ENCODE results near the gene RNPEPL1.
"Not testable (repeated sequence)": the region's sequence is repeated elsewhere in the genome, so short reads cannot be mapped to it uniquely, and the experiment has no call there.

Gene RNPEPL1, protein sequence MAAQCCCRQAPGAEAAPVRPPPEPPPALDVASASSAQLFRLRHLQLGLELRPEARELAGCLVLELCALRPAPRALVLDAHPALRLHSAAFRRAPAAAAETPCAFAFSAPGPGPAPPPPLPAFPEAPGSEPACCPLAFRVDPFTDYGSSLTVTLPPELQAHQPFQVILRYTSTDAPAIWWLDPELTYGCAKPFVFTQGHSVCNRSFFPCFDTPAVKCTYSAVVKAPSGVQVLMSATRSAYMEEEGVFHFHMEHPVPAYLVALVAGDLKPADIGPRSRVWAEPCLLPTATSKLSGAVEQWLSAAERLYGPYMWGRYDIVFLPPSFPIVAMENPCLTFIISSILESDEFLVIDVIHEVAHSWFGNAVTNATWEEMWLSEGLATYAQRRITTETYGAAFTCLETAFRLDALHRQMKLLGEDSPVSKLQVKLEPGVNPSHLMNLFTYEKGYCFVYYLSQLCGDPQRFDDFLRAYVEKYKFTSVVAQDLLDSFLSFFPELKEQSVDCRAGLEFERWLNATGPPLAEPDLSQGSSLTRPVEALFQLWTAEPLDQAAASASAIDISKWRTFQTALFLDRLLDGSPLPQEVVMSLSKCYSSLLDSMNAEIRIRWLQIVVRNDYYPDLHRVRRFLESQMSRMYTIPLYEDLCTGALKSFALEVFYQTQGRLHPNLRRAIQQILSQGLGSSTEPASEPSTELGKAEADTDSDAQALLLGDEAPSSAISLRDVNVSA

DNA sequence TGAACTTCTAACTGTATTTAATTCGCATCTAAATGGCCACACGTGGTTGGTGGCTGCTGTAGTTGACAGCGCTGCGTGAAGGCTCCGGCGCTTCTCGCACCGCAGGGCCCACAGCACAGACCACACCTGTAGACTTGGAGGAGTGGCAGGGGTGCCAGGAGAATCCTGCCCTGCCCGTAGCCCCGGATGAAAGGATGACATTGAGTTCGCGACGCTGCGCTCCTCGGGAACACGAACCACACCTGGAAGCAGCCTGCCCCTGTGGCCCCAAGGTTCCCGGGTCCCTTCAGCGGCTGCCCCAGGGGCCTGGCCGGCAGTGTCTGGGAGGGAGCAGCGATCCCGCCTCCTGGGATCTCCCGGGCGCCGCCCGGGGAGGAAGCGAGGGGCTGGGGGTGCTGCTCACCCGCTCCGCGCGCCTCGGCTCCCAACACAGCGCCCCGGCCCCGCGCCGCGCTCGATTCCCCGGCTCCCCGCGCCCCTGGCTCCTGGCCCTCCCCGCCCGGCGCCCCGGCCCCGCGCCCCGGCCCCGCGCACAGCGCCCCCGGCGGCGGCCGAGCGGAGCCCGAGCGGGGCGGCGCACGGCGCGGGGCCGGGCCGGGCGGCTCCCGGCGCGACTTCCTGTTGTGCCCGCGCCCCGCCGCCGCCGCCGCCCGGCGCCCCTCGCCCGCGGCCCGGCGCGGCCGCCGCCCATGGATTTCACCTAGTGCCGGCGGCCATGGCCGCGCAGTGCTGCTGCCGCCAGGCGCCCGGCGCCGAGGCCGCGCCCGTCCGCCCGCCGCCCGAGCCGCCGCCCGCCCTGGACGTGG lies at the start of gene RNPEPL1:
Gene RNPEPL1 (plus strand): TSS at position 613 of the 806 bp plus-strand sequence. CDS start 103 bp downstream, at position 716.
- H3K36me3 Mint-ChIP-seq (ENCODE audit: low read depth): peaks cover 3% of the 10 kb centered on the region
- H3K9me3 Mint-ChIP-seq: no peaks in the 10 kb centered on the region
- peaks cover 9% of the 10 kb centered on the region for H3K27me3 Mint-ChIP-seq (ENCODE audit: low read depth)
- TF ChIP-seq, protein P1, sequence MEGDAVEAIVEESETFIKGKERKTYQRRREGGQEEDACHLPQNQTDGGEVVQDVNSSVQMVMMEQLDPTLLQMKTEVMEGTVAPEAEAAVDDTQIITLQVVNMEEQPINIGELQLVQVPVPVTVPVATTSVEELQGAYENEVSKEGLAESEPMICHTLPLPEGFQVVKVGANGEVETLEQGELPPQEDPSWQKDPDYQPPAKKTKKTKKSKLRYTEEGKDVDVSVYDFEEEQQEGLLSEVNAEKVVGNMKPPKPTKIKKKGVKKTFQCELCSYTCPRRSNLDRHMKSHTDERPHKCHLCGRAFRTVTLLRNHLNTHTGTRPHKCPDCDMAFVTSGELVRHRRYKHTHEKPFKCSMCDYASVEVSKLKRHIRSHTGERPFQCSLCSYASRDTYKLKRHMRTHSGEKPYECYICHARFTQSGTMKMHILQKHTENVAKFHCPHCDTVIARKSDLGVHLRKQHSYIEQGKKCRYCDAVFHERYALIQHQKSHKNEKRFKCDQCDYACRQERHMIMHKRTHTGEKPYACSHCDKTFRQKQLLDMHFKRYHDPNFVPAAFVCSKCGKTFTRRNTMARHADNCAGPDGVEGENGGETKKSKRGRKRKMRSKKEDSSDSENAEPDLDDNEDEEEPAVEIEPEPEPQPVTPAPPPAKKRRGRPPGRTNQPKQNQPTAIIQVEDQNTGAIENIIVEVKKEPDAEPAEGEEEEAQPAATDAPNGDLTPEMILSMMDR (IDR thresholded peaks at IDR 0.05; ENCODE audit: unreplicated experiment in 3 of 3): no peak
- H3K27ac Mint-ChIP-seq: peak within 1 kb of the TSS; percentile 82 to 85 (median 83)
- H3K4me3 Mint-ChIP-seq: peak within 1 kb of the TSS; percentile 85 to 97 (median 89)
- H3K4me1 Mint-ChIP-seq: peaks cover 18% of the 10 kb centered on the region

DNA sequence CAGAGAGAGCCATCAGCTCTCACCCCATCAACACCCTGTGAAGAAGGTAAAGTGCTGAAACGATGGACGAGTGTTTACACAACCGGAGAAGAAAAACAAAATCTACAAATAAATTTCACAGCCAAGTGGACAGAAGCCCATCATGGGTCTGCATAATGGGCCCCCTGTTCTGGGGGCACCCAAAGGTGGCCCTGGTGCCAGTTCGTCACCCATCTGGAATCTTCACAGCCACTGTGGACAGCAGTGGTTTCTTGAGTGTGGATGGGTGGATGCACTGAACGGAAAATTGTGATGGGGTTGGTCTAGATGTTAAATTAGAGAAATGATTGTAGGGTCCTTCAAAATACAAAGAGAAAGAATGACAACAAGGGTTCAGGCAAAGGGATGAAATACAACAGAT lies 49.3 kb upstream of the RNPEPL1 start:
- Mint-ChIP-seq H3K4me3 (no peak overlapping the region), H3K36me3 (ENCODE audit: low read depth) (peaks cover 52% of the 10 kb centered on the region), H3K27me3 (ENCODE audit: low read depth) (no peaks in the 10 kb centered on the region), H3K4me1 (peaks cover 18% of the 10 kb centered on the region), H3K9me3 (peaks cover 11% of the 10 kb centered on the region), H3K27ac (peak overlapping the region in 1 of 3 experiments; percentile 63)
- TF ChIP-seq, protein P1 (IDR thresholded peaks at IDR 0.05; ENCODE audit: unreplicated experiment in 3 of 3): no peak

DNA sequence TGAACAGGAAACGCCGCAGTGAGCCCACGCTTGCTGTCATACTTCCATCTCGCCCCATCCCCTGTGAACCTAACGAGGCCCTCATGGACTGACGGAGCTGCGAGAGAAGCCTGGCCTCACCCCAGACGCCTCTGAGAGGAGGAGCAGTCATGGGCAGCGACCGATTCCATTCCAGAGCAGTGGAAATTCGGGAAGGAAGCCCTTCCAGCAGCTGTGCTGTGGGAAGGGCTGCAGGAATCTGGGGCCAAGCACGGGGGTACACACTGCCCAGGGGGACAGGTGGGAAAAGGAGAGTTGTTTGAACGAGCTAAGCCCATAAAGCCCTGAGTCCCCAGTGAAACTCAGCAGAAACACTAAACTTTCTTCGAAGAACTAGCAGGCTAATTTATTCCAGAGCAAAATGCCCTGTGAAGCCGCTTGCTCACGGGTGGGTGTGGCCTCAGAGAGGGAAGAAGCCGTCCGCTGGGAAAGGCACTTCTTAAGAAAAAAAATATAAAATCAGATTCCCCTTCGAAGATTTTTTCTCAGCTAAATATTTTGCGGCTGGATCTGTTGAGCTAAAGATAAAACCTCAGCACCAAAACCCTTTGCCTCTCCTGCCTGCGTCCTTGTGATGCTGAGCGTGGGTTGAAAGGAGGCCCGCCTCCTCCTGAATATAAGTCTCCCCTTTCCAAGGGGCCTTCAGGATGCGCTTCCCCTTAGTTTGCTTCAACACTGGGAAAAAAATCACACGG lies 48.7 kb upstream of the RNPEPL1 start:
- Mint-ChIP-seq H3K27me3 (ENCODE audit: low read depth) (no peaks in the 10 kb centered on the region), H3K4me1 (peaks cover 18% of the 10 kb centered on the region), H3K36me3 (ENCODE audit: low read depth) (peaks cover 54% of the 10 kb centered on the region), H3K9me3 (peaks cover 17% of the 10 kb centered on the region), H3K27ac (peak overlapping the region in 1 of 3 experiments; percentile 63), H3K4me3 (peak overlapping the region in 1 of 3 experiments; percentile 6)
- TF ChIP-seq, protein P1 (IDR thresholded peaks at IDR 0.05; ENCODE audit: unreplicated experiment in 3 of 3): no peak

DNA sequence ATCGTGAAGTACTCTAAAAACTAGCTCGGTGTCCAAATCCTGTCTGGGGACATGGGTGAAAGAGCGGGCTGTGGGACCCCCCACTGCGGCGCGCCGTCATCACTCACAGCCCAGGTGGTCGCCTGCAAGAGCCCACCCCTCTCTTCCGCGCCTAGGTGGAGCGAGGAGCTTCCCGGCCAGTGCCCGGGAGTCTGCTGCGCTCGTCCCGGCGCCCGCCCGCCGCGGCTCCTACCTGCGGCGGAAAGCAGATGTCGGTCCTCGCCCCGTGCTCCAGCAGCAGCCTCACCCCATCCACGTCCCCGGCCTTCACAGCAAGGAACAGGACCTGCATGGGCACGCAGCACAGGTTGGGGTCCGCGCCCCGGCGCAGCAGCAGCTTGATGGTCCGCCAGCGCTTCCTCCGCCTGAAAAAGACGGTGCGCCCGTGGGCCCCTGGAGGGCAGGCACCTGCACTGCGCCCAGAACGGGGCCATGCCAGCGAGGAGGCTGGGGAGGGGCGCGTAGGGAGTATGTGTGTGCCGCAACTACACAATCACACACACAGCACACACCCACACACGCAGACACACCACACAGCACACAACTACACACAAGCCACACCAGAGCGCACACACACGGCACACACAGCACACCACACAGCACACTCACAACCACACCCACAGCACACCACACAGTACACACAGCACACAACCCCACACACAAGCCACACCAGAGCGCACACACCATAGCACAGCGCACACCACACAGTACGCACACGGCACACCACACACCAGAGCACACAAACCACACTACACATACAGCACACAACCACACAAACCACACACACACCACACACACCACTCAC lies 47.9 kb upstream of the RNPEPL1 start:
- TF ChIP-seq, protein P1 (IDR thresholded peaks at IDR 0.05; ENCODE audit: unreplicated experiment in 3 of 3): no peak
- peaks cover 62% of the 10 kb centered on the region for H3K36me3 Mint-ChIP-seq (ENCODE audit: low read depth)
- no peak overlapping the region for H3K4me3 Mint-ChIP-seq
- H3K4me1 Mint-ChIP-seq: peaks cover 18% of the 10 kb centered on the region
- peaks cover 23% of the 10 kb centered on the region for H3K9me3 Mint-ChIP-seq
- H3K27me3 Mint-ChIP-seq (ENCODE audit: low read depth): no peaks in the 10 kb centered on the region
- peak overlapping the region in 1 of 3 experiments; percentile 63 for H3K27ac Mint-ChIP-seq

DNA sequence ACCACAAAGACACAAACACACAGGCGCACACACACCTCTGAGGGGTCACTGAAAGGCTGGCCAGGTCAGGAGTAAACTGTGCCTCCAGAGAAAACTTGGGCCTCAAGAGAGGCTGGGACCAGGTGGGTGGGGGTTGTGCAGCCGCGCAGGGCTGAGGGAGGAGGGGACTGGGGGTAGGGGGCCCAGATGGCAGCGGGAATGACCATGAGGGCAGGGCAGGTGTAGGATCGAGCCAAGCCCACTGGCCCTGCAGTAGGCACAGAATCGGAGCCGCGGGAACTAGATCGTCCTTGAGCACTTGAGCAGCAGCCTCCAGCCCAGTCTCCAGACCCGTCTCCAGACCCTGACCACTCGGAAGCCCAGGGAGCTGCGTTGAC lies 47.3 kb upstream of the RNPEPL1 start:
- H3K4me1 Mint-ChIP-seq: peaks cover 18% of the 10 kb centered on the region
- TF ChIP-seq, protein P1 (IDR thresholded peaks at IDR 0.05; ENCODE audit: unreplicated experiment in 3 of 3): no peak
- no peaks in the 10 kb centered on the region for H3K27me3 Mint-ChIP-seq (ENCODE audit: low read depth)
- peaks cover 27% of the 10 kb centered on the region for H3K9me3 Mint-ChIP-seq
- no peak overlapping the region for H3K4me3 Mint-ChIP-seq
- no peak overlapping the region for H3K27ac Mint-ChIP-seq
- peaks cover 67% of the 10 kb centered on the region for H3K36me3 Mint-ChIP-seq (ENCODE audit: low read depth)

DNA sequence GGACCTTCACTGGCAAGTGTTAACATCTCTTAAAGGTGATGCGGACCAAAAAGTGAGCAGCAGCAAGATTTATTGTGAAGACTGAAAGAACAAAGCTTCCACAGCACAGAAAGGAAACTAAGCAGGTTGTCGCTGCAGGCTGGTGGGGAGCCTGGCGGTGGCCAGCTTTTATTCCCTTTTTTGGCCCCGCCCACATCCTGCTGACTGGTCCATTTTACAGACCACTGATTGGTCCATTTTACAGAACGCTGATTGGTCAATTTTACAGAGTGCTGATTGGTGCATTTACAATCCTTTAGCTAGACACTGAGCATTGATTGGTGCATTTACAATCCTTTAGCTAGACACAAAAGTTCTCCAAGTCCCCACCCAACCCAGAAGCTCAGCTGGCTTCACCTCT lies 46.4 kb upstream of the RNPEPL1 start:
- not testable (repeated sequence) for H3K27me3 Mint-ChIP-seq (ENCODE audit: low read depth); H3K27ac Mint-ChIP-seq; H3K4me3 Mint-ChIP-seq
- Mint-ChIP-seq H3K9me3 (peaks cover 34% of the 10 kb centered on the region), H3K36me3 (ENCODE audit: low read depth) (peaks cover 74% of the 10 kb centered on the region), H3K4me1 (peaks cover 18% of the 10 kb centered on the region)
